Activated CD8-positive, alpha-beta T cell treated with anti-CD3 and anti-CD28 coated beads for 36 hours (primary cell): ENCODE measurements around the gene KIAA1755. TPM values are rescaled to one million over a fixed set of nuclear protein-coding genes. Genes with fewer than 3 reads are reported as not detected.

ENCODE experiments used
- ATAC-seq: fragments of 200-7000 bp; cut with Tn5 transposase; one replicate; pipeline ENCODE4 v1.10.0; 2021; ENCODE audit warnings: mild to moderate bottlenecking, moderate library complexity
- CTCF ChIA-PET: fragments of 350-600 bp; sonication (Branson Sonifier 250); formaldehyde crosslinking; loops from one replicate; lab custom pipeline; 2021; ENCODE audit warnings: antibody characterized with exemption; lab: Charles Lee
- POLR2A ChIA-PET: fragments of 350-600 bp; sonication (Branson Sonifier 250); formaldehyde crosslinking; loops from one replicate; lab custom pipeline; 2021; ENCODE audit warnings: antibody characterized with exemption; lab: Charles Lee
- DNase-seq: peaks from one replicate; pipeline ENCODE4 v3.0.0-alpha.2; 2020
- H3K27ac Mint-ChIP-seq: one replicate; pipeline ENCODE4 v1.8.0; 2021; ENCODE audit warnings: mild to moderate bottlenecking, mixed read lengths
- H3K27me3 Mint-ChIP-seq: one replicate; pipeline ENCODE4 v1.8.0; 2021; ENCODE audit warnings: mixed read lengths
- H3K36me3 Mint-ChIP-seq: one replicate; pipeline ENCODE4 v1.8.0; 2021; ENCODE audit warnings: low read depth, mixed read lengths
- H3K4me1 Mint-ChIP-seq: one replicate; pipeline ENCODE4 v1.8.0; 2021; ENCODE audit warnings: low read depth, mixed read lengths
- H3K4me3 Mint-ChIP-seq: one replicate; pipeline ENCODE4 v1.8.0; 2021; ENCODE audit warnings: mild to moderate bottlenecking, moderate library complexity, mixed read lengths
- H3K9me3 Mint-ChIP-seq: one replicate; pipeline ENCODE4 v1.8.0; 2021; ENCODE audit warnings: mixed read lengths
- CTCF ChIP-seq: fragments of 200-600 bp; IDR thresholded peaks from one replicate; pipeline ENCODE4 v1.8.0; 2022; ENCODE audit warnings: antibody characterized with exemption, mild to moderate bottlenecking
- intact Hi-C: fragments of 100-400 bp; cut with micrococcal nuclease; formaldehyde crosslinking; loops from one replicate; pipeline ENCODE4 v1.10.0; 2022
- total RNA-seq, 2 experiments: library from RNA; stranded (reverse); gene quantifications; one replicate each; pipeline ENCODE4 v1.2.3, GENCODE V29; 2021

Gene KIAA1755
- total RNA-seq, 2 experiments from 2014 or later: not detected

GRCh38 chr20:38170826-38171674 lies 89.5 kb downstream of the KIAA1755 start:
- TF ChIP-seq CTCF: no peak
- ATAC-seq (no peak), DNase-seq (no peak)
- POLR2A ChIA-PET: no interaction called here
- Mint-ChIP-seq H3K27ac (no peak overlapping the region), H3K9me3 (no peaks in the 10 kb centered on the region), H3K4me1 (peaks cover 4% of the 10 kb centered on the region), H3K27me3 (peaks cover 3% of the 10 kb centered on the region), H3K4me3 (no peak overlapping the region), H3K36me3 (no peaks in the 10 kb centered on the region)
- intact Hi-C loops: no loop called here
- CTCF ChIA-PET: interaction anchor here (2.8 kb wide), 1 partner anchor 51 kb away, joined by 10 read pairs; no protein-coding TSS in a partner anchor

GRCh38 chr20:38170219-38170825 lies 90.2 kb downstream of the KIAA1755 start:
- intact Hi-C loops: no loop called here
- no peak for ATAC-seq
- DNase-seq: no peak
- ChIA-PET POLR2A (no interaction called here), CTCF (interaction anchor here (0.9 to 2.8 kb wide), 2 partner anchors 52 to 97 kb away, joined by 3 to 10 read pairs; no protein-coding TSS in a partner anchor)
- no peak for TF ChIP-seq CTCF
- peaks cover 11% of the 10 kb centered on the region for H3K27me3 Mint-ChIP-seq
- no peak overlapping the region for H3K27ac Mint-ChIP-seq
- no peaks in the 10 kb centered on the region for H3K9me3 Mint-ChIP-seq
- H3K36me3 Mint-ChIP-seq: no peaks in the 10 kb centered on the region
- no peak overlapping the region for H3K4me3 Mint-ChIP-seq
- H3K4me1 Mint-ChIP-seq: peaks cover 7% of the 10 kb centered on the region

GRCh38 chr20:38169636-38170193 lies 90.8 kb downstream of the KIAA1755 start:
- Mint-ChIP-seq H3K27ac (no peak overlapping the region), H3K4me3 (no peak overlapping the region), H3K36me3 (no peaks in the 10 kb centered on the region), H3K27me3 (peaks cover 13% of the 10 kb centered on the region), H3K9me3 (no peaks in the 10 kb centered on the region), H3K4me1 (peaks cover 7% of the 10 kb centered on the region)
- POLR2A ChIA-PET: no interaction called here
- CTCF ChIA-PET: interaction anchor here (0.9 to 2.8 kb wide), 2 partner anchors 52 to 96 kb away, joined by 3 to 10 read pairs; no protein-coding TSS in a partner anchor
- DNase-seq (no peak), ATAC-seq (no peak)
- TF ChIP-seq CTCF: no peak
- intact Hi-C loops: loop anchor here (5.0 kb wide), 1 partner anchor 112 kb away; no protein-coding TSS in a partner anchor

GRCh38 chr20:38168791-38169589 lies 91.5 kb downstream of the KIAA1755 start:
- ATAC-seq: no peak
- Mint-ChIP-seq H3K4me1 (peaks cover 7% of the 10 kb centered on the region), H3K27me3 (peaks cover 17% of the 10 kb centered on the region), H3K9me3 (no peaks in the 10 kb centered on the region), H3K36me3 (no peaks in the 10 kb centered on the region), H3K4me3 (no peak overlapping the region), H3K27ac (no peak overlapping the region)
- TF ChIP-seq CTCF: no peak
- no peak for DNase-seq
- intact Hi-C loops: loop anchor here (5.0 kb wide), 1 partner anchor 112 kb away; no protein-coding TSS in a partner anchor
- ChIA-PET CTCF (interaction anchor here (0.9 to 2.8 kb wide), 2 partner anchors 53 to 95 kb away, joined by 3 to 10 read pairs; no protein-coding TSS in a partner anchor), POLR2A (interaction anchor here (1.4 kb wide), 1 partner anchor 23 kb away, joined by 3 read pairs; no protein-coding TSS in a partner anchor)
